Activated T-helper 1 cell treated with anti-CD3 and anti-CD28 coated beads, Interleukin-12 subunit alpha, Interleukin-12 subunit beta, Interleukin-2, Interleukin-4 antibody, amounts not matched to agents 30 ng/mL and 10 ng/mL and 1 ng/mL, durations not matched to agents 14 hours and 24 hours and 36 hours (primary cell): Measurements from ENCODE around the gene OGFOD2. TPM values are rescaled to one million over a fixed set of nuclear protein-coding genes. Genes with fewer than 3 reads are reported as not detected.
A peak's percentile ranks its signal among the peaks of the same experiment; 100 is the strongest.
"Not testable (repeated sequence)": the region's sequence is repeated elsewhere in the genome, so short reads cannot be mapped to it uniquely, and the experiment has no call there.

ENCODE experiments used
- DNase-seq: peaks from one replicate; pipeline ENCODE4 v3.0.0; 2021; ENCODE audit warnings: low spot score
- H3K27ac Mint-ChIP-seq: one replicate; pipeline ENCODE4 v1.8.0; 2021; ENCODE audit warnings: mild to moderate bottlenecking, mixed read lengths
- H3K27me3 Mint-ChIP-seq: one replicate; pipeline ENCODE4 v1.8.0; 2022; ENCODE audit warnings: mild to moderate bottlenecking, moderate library complexity, mixed read lengths; ENCODE audit not compliant: insufficient read depth
- H3K36me3 Mint-ChIP-seq: one replicate; pipeline ENCODE4 v1.8.0; 2021; ENCODE audit warnings: low read depth, mixed read lengths
- H3K4me1 Mint-ChIP-seq: one replicate; pipeline ENCODE4 v1.8.0; 2021; ENCODE audit warnings: low read depth, mixed read lengths
- H3K4me3 Mint-ChIP-seq: one replicate; pipeline ENCODE4 v1.8.0; 2021; ENCODE audit warnings: mild to moderate bottlenecking, moderate library complexity, mixed read lengths
- H3K9me3 Mint-ChIP-seq: one replicate; pipeline ENCODE4 v1.8.0; 2021; ENCODE audit warnings: mixed read lengths
- intact Hi-C: fragments of 100-400 bp; cut with micrococcal nuclease; formaldehyde crosslinking; loops from one replicate; pipeline ENCODE4 v1.15.1; 2024
- total RNA-seq: library from RNA; stranded (reverse); gene quantifications from 2 replicates; pipeline ENCODE4 v1.2.3, GENCODE V29; 2022

The OGFOD2 gene
- total RNA-seq, 1 donor from 2014 or later: 22.1 TPM

- no peak for DNase-seq
- Mint-ChIP-seq H3K4me3 (no peak overlapping the region), H3K27me3 (peaks cover 4% of the 10 kb centered on the region), H3K4me1 (no peaks in the 10 kb centered on the region), H3K9me3 (no peaks in the 10 kb centered on the region), H3K27ac (no peak overlapping the region), H3K36me3 (peaks cover 2% of the 10 kb centered on the region)
- intact Hi-C loops: no loop called here
Measured at GRCh38 chr12:123013185-123014095, 38.4 kb downstream of the OGFOD2 start.

GRCh38 chr12:123014473-123014872 lies 39.4 kb downstream of the OGFOD2 start:
- H3K4me3 Mint-ChIP-seq, H3K4me1 Mint-ChIP-seq, H3K36me3 Mint-ChIP-seq, H3K9me3 Mint-ChIP-seq, DNase-seq, H3K27ac Mint-ChIP-seq, H3K27me3 Mint-ChIP-seq, intact Hi-C loops: not testable (repeated sequence)

- no peak for DNase-seq
- no peaks in the 10 kb centered on the region for H3K4me1 Mint-ChIP-seq
- no peak overlapping the region for H3K4me3 Mint-ChIP-seq
- H3K27ac Mint-ChIP-seq: no peak overlapping the region
- intact Hi-C loops: no loop called here
- H3K27me3 Mint-ChIP-seq: peaks cover 4% of the 10 kb centered on the region
- no peaks in the 10 kb centered on the region for H3K36me3 Mint-ChIP-seq
- no peaks in the 10 kb centered on the region for H3K9me3 Mint-ChIP-seq
Measured at GRCh38 chr12:123017753-123018152, 42.7 kb downstream of the OGFOD2 start.

GRCh38 chr12:123019841-123020138 lies 44.7 kb downstream of the OGFOD2 start:
- Mint-ChIP-seq H3K27ac (no peak overlapping the region), H3K4me1 (peaks cover 13% of the 10 kb centered on the region)

GRCh38 chr12:123021688-123022604 lies 46.9 kb downstream of the OGFOD2 start:
- intact Hi-C loops: no loop called here
- H3K27me3 Mint-ChIP-seq: no peaks in the 10 kb centered on the region
- no peak overlapping the region for H3K4me3 Mint-ChIP-seq
- H3K27ac Mint-ChIP-seq: peak overlapping the region; percentile 26
- no peak for DNase-seq
- H3K36me3 Mint-ChIP-seq: no peaks in the 10 kb centered on the region
- H3K4me1 Mint-ChIP-seq: peaks cover 17% of the 10 kb centered on the region
- H3K9me3 Mint-ChIP-seq: no peaks in the 10 kb centered on the region

More at GRCh38 chr12:123019841-123020138, 44.7 kb downstream of the OGFOD2 start:
- H3K27me3 Mint-ChIP-seq: peaks cover 4% of the 10 kb centered on the region
- no peak overlapping the region for H3K4me3 Mint-ChIP-seq
- no peaks in the 10 kb centered on the region for H3K36me3 Mint-ChIP-seq
- no peaks in the 10 kb centered on the region for H3K9me3 Mint-ChIP-seq
- intact Hi-C loops: no loop called here
- DNase-seq: no peak

- peaks cover 17% of the 10 kb centered on the region for H3K4me1 Mint-ChIP-seq
- no peak for DNase-seq
- intact Hi-C loops: no loop called here
- H3K36me3 Mint-ChIP-seq: no peaks in the 10 kb centered on the region
- no peak overlapping the region for H3K4me3 Mint-ChIP-seq
- H3K27me3 Mint-ChIP-seq: no peaks in the 10 kb centered on the region
- H3K9me3 Mint-ChIP-seq: no peaks in the 10 kb centered on the region
- no peak overlapping the region for H3K27ac Mint-ChIP-seq
Measured at GRCh38 chr12:123022846-123023245, 47.8 kb downstream of the OGFOD2 start.

- no peaks in the 10 kb centered on the region for H3K9me3 Mint-ChIP-seq
- H3K36me3 Mint-ChIP-seq: no peaks in the 10 kb centered on the region
- H3K4me1 Mint-ChIP-seq: peaks cover 17% of the 10 kb centered on the region
- H3K4me3 Mint-ChIP-seq: peak overlapping the region; percentile 9
- no peaks in the 10 kb centered on the region for H3K27me3 Mint-ChIP-seq
- DNase-seq: no peak
- peak overlapping the region; percentile 62 for H3K27ac Mint-ChIP-seq
- intact Hi-C loops: loop anchor here (1.0 kb wide), 1 partner anchor 50 kb away; no protein-coding TSS in a partner anchor
Measured at GRCh38 chr12:123024819-123025391, 49.9 kb downstream of the OGFOD2 start.

GRCh38 chr12:123026094-123026853 lies 51.2 kb downstream of the OGFOD2 start:
- H3K9me3 Mint-ChIP-seq: no peaks in the 10 kb centered on the region

GRCh38 chr12:123027726-123028445 lies 52.8 kb downstream of the OGFOD2 start:
- Mint-ChIP-seq H3K4me1 (peaks cover 17% of the 10 kb centered on the region), H3K27me3 (no peaks in the 10 kb centered on the region), H3K27ac (no peak overlapping the region), H3K4me3 (no peak overlapping the region), H3K9me3 (no peaks in the 10 kb centered on the region), H3K36me3 (peaks cover 3% of the 10 kb centered on the region)
- DNase-seq: no peak
- intact Hi-C loops: no loop called here

More at GRCh38 chr12:123026094-123026853, 51.2 kb downstream of the OGFOD2 start:
- Mint-ChIP-seq H3K27ac (no peak overlapping the region), H3K36me3 (no peaks in the 10 kb centered on the region), H3K27me3 (no peaks in the 10 kb centered on the region), H3K4me1 (peaks cover 17% of the 10 kb centered on the region), H3K4me3 (no peak overlapping the region)
- intact Hi-C loops: no loop called here
- no peak for DNase-seq

- peaks cover 21% of the 10 kb centered on the region for H3K4me1 Mint-ChIP-seq
- intact Hi-C loops: no loop called here
Measured at GRCh38 chr12:123028475-123028874, 53.4 kb downstream of the OGFOD2 start.

GRCh38 chr12:123029550-123029949 lies 54.5 kb downstream of the OGFOD2 start:
- intact Hi-C loops: no loop called here
- H3K9me3 Mint-ChIP-seq: no peaks in the 10 kb centered on the region
- no peak for DNase-seq
- peaks cover 21% of the 10 kb centered on the region for H3K4me1 Mint-ChIP-seq
- H3K27ac Mint-ChIP-seq: no peak overlapping the region
- H3K27me3 Mint-ChIP-seq: no peaks in the 10 kb centered on the region
- H3K4me3 Mint-ChIP-seq: no peak overlapping the region
- peaks cover 14% of the 10 kb centered on the region for H3K36me3 Mint-ChIP-seq

More at GRCh38 chr12:123028475-123028874, 53.4 kb downstream of the OGFOD2 start:
- Mint-ChIP-seq H3K9me3 (no peaks in the 10 kb centered on the region), H3K27ac (no peak overlapping the region), H3K36me3 (peaks cover 7% of the 10 kb centered on the region), H3K4me3 (no peak overlapping the region), H3K27me3 (no peaks in the 10 kb centered on the region)
- DNase-seq: no peak
